K562 (cell line): ENCODE measurements around the gene SDE2. TPM values are rescaled to one million over a fixed set of nuclear protein-coding genes. Genes with fewer than 3 reads are reported as not detected.

ENCODE experiments used
- GATAD2A ChIP-seq: fragments of 450-650 bp; IDR thresholded peaks from 2 replicates; pipeline ENCODE4 v1.6.1; 2017
- KAT7 ChIP-seq: sonication (generic); formaldehyde crosslinking; IDR thresholded peaks from 2 replicates; pipeline ENCODE4 v1.8.0; 2022; ENCODE audit warnings: missing genetic modification reagents, mild to moderate bottlenecking, borderline replicate concordance
- polyA plus RNA-seq, 8 experiments: library from polyadenylated mRNA; depleted of rRNA in 4 of 8; stranded (reverse) in 5 of 8; unstranded in 3 of 8; fragments of >200 nt; fragmentation: Nextera tagmentation in 2 of 8; fragmentation: Illumina TruSeq in 1 of 8; extraction: Ambion mirVana in 2 of 8; extraction: Trizol in 1 of 8; gene quantifications; 2 replicates each; pipeline versions ENCODE4 v1.2.1 to v1.2.3, GENCODE V29; 2011 to 2014; ENCODE audit warnings: inconsistent platforms in 1 of 8, missing spikeins in 1 of 8
- total RNA-seq, 7 experiments: library from RNA; depleted of rRNA in 6 of 7; stranded (reverse); fragments of >200 nt in 6 of 7; fragmentation: Illumina TruSeq in 2 of 7; extraction: Trizol in 2 of 7; gene quantifications; 2 replicates each; pipeline versions ENCODE4 v1.2.1 to v1.2.3, GENCODE V29; 2011 to 2021; ENCODE audit warnings: low replicate concordance in 1 of 7
- TF ChIP-seq, protein P1 (sequence below), 2 experiments: fragments of 450-650 bp; IDR thresholded peaks; 2 replicates each; pipeline ENCODE4 v1.6.1; 2016; ENCODE audit warnings: mild to moderate bottlenecking in 2 of 2, borderline replicate concordance in 1 of 2, low read depth in 1 of 2, moderate library complexity in 1 of 2
- TF ChIP-seq, protein P2 (sequence below): fragments of 450-650 bp; IDR thresholded peaks from 2 replicates; pipeline ENCODE4 v1.6.1; 2016; ENCODE audit warnings: mild to moderate bottlenecking, moderate library complexity

SDE2 gene
- total and polyA plus RNA-seq, 9 of the 15 experiments (the other 6 are each of a cell fraction or from before 2014, with no cell fraction given), result 14.3 to 62.3 (median 46.0) TPM

DNA sequence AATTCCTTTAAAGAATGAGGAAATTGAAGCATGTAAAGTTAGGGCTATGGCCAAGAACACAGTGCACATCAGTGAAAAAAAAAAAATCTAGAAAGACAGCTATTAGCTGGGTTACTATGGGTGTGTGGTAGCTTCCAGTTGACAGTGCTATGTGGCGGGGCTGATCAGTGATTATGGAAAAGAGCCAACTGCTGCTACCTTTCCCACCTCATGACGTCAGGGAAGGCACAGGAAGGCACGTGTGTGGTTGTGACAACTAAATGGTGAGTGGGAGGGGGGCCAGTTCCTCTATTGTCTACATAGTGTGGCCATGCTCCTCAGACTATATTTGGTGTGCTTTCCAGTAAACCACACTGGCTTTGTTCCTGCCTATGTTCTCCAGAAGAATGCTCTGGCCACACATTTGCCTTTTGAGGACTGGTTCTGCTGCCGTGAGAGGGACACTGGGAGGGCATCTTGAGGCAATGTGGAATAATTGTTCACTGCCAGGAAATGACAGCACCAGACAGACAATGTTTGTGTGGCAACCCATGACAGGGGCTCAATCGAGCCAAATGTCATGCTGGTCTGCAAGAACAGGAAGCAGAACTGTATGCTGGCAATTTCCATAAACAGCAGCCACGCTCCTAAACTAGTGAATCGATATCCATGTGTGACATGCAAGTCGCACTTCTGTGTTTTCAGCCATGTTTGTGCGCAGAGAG lies 3.0 kb upstream of the SDE2 start (continued):
- TF ChIP-seq, protein P1, sequence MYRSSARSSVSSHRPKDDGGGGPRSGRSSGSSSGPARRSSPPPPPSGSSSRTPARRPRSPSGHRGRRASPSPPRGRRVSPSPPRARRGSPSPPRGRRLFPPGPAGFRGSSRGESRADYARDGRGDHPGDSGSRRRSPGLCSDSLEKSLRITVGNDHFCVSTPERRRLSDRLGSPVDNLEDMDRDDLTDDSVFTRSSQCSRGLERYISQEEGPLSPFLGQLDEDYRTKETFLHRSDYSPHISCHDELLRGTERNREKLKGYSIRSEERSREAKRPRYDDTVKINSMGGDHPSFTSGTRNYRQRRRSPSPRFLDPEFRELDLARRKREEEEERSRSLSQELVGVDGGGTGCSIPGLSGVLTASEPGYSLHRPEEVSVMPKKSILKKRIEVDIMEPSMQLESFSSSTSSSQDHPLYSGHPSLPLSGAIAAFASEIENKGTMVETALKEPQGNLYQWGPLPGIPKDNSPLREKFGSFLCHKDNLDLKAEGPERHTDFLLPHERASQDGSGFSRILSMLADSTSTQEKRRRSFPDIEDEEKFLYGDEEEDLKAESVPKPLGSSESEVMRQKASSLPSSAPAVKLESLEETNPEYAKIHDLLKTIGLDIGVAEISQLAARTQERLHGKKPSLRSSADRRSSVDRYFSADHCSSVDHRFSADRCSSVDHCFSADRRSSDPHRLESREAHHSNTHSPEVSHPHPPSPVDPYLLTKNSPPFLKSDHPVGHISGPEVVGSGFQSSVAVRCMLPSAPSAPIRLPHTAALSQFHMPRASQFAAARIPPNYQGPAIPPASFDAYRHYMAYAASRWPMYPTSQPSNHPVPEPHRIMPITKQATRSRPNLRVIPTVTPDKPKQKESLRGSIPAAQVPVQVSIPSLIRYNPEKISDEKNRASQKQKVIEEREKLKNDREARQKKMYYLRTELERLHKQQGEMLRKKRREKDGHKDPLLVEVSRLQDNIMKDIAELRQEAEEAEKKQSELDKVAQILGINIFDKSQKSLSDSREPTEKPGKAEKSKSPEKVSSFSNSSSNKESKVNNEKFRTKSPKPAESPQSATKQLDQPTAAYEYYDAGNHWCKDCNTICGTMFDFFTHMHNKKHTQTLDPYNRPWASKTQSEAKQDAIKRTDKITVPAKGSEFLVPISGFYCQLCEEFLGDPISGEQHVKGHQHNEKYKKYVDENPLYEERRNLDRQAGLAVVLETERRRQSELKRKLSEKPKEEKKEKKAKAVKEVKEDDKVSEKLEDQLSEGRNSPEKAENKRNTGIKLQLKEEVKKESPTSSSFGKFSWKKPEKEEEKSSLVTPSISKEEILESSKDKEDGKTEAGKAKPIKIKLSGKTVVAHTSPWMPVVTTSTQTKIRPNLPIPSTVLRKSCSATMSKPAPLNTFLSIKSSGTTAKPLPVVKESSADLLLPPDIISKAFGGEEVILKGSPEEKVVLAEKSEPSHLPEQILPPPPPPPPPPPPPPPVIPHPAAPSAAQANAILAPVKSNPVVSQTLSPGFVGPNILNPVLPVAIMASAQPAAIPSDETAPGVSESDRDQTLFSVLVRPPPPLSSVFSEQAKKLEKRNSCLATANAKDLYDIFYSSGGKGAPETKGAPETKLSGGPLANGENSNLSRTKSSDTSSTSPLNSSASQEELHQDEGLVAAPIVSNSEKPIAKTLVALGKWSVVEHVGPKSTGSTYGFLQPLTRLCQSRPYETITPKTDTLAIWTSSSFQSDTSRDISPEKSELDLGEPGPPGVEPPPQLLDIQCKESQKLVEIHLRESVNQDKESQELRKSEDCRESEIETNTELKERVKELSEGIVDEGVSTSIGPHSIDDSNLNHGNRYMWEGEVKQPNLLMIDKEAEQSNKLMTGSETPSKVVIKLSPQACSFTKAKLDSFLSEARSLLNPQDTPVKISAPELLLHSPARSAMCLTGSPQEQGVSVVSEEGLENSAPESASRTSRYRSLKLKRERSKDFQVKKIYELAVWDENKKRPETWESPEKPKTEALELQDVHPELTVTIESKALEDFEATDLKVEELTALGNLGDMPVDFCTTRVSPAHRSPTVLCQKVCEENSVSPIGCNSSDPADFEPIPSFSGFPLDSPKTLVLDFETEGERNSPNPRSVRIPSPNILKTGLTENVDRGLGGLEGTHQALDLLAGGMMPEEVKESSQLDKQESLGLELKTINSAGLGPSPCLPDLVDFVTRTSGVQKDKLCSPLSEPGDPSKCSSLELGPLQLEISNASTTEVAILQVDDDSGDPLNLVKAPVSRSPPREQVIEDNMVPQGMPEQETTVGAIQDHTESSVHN (IDR thresholded peaks at IDR 0.05; ENCODE audit: borderline replicate concordance in 1 of 2, low read depth in 1 of 2), result peak in 1 of 2 experiments; percentile 81; a peak in 1 of 4 replicates
- TF ChIP-seq, protein P2, sequence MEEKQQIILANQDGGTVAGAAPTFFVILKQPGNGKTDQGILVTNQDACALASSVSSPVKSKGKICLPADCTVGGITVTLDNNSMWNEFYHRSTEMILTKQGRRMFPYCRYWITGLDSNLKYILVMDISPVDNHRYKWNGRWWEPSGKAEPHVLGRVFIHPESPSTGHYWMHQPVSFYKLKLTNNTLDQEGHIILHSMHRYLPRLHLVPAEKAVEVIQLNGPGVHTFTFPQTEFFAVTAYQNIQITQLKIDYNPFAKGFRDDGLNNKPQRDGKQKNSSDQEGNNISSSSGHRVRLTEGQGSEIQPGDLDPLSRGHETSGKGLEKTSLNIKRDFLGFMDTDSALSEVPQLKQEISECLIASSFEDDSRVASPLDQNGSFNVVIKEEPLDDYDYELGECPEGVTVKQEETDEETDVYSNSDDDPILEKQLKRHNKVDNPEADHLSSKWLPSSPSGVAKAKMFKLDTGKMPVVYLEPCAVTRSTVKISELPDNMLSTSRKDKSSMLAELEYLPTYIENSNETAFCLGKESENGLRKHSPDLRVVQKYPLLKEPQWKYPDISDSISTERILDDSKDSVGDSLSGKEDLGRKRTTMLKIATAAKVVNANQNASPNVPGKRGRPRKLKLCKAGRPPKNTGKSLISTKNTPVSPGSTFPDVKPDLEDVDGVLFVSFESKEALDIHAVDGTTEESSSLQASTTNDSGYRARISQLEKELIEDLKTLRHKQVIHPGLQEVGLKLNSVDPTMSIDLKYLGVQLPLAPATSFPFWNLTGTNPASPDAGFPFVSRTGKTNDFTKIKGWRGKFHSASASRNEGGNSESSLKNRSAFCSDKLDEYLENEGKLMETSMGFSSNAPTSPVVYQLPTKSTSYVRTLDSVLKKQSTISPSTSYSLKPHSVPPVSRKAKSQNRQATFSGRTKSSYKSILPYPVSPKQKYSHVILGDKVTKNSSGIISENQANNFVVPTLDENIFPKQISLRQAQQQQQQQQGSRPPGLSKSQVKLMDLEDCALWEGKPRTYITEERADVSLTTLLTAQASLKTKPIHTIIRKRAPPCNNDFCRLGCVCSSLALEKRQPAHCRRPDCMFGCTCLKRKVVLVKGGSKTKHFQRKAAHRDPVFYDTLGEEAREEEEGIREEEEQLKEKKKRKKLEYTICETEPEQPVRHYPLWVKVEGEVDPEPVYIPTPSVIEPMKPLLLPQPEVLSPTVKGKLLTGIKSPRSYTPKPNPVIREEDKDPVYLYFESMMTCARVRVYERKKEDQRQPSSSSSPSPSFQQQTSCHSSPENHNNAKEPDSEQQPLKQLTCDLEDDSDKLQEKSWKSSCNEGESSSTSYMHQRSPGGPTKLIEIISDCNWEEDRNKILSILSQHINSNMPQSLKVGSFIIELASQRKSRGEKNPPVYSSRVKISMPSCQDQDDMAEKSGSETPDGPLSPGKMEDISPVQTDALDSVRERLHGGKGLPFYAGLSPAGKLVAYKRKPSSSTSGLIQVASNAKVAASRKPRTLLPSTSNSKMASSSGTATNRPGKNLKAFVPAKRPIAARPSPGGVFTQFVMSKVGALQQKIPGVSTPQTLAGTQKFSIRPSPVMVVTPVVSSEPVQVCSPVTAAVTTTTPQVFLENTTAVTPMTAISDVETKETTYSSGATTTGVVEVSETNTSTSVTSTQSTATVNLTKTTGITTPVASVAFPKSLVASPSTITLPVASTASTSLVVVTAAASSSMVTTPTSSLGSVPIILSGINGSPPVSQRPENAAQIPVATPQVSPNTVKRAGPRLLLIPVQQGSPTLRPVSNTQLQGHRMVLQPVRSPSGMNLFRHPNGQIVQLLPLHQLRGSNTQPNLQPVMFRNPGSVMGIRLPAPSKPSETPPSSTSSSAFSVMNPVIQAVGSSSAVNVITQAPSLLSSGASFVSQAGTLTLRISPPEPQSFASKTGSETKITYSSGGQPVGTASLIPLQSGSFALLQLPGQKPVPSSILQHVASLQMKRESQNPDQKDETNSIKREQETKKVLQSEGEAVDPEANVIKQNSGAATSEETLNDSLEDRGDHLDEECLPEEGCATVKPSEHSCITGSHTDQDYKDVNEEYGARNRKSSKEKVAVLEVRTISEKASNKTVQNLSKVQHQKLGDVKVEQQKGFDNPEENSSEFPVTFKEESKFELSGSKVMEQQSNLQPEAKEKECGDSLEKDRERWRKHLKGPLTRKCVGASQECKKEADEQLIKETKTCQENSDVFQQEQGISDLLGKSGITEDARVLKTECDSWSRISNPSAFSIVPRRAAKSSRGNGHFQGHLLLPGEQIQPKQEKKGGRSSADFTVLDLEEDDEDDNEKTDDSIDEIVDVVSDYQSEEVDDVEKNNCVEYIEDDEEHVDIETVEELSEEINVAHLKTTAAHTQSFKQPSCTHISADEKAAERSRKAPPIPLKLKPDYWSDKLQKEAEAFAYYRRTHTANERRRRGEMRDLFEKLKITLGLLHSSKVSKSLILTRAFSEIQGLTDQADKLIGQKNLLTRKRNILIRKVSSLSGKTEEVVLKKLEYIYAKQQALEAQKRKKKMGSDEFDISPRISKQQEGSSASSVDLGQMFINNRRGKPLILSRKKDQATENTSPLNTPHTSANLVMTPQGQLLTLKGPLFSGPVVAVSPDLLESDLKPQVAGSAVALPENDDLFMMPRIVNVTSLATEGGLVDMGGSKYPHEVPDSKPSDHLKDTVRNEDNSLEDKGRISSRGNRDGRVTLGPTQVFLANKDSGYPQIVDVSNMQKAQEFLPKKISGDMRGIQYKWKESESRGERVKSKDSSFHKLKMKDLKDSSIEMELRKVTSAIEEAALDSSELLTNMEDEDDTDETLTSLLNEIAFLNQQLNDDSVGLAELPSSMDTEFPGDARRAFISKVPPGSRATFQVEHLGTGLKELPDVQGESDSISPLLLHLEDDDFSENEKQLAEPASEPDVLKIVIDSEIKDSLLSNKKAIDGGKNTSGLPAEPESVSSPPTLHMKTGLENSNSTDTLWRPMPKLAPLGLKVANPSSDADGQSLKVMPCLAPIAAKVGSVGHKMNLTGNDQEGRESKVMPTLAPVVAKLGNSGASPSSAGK, result peak; percentile 80
- peak; percentile 87; the same call in 1 of the 2 replicates for TF ChIP-seq GATAD2A
- 0 out of 2 replicates have a peak, but pooled peaks have one; percentile 70 for TF ChIP-seq KAT7 (CRISPR knock-in tag)
